Trophoblast cell (in vitro differentiated cells and primary cell): ENCODE data around the gene P2RX7.

ENCODE experiments used
- DNase-seq, 2 donors: peaks; one replicate each; pipeline ENCODE4 v3.0.0-alpha.2; 2016
- H2AFZ ChIP-seq: 2 replicates; pipeline ENCODE4 v1.6.1; 2013; ENCODE audit warnings: low read length, moderate library complexity, mild to moderate bottlenecking; ENCODE audit not compliant: insufficient read depth, poor library complexity
- H2AK5ac ChIP-seq: 2 replicates; pipeline ENCODE4 v1.6.1; 2013; ENCODE audit warnings: mild to moderate bottlenecking, low read length
- H2BK120ac ChIP-seq: 2 replicates; pipeline ENCODE4 v1.6.1; 2013; ENCODE audit warnings: low read length, mild to moderate bottlenecking, moderate library complexity; ENCODE audit not compliant: insufficient read depth, poor library complexity
- H2BK12ac ChIP-seq: 2 replicates; pipeline ENCODE4 v1.6.1; 2013; ENCODE audit warnings: mild to moderate bottlenecking, low read length, moderate library complexity
- H2BK5ac ChIP-seq: 2 replicates; pipeline ENCODE4 v1.6.1; 2013; ENCODE audit warnings: low read length, low read depth, moderate library complexity, mild to moderate bottlenecking; ENCODE audit not compliant: poor library complexity
- H3K14ac ChIP-seq: 2 replicates; pipeline ENCODE4 v1.6.1; 2013; ENCODE audit warnings: mild to moderate bottlenecking, low read length
- H3K18ac ChIP-seq: 2 replicates; pipeline ENCODE4 v1.6.1; 2013; ENCODE audit warnings: mild to moderate bottlenecking, low read length
- H3K23ac ChIP-seq: 2 replicates; pipeline ENCODE4 v1.6.1; 2013; ENCODE audit warnings: low read length
- H3K27ac ChIP-seq: 2 replicates; pipeline ENCODE4 v1.5.1; 2013; ENCODE audit warnings: low read depth, mild to moderate bottlenecking, inconsistent platforms, low read length, moderate library complexity
- H3K27me3 ChIP-seq: 2 replicates; pipeline ENCODE4 v1.6.1; 2013; ENCODE audit warnings: inconsistent platforms, mild to moderate bottlenecking, low read length, moderate library complexity; ENCODE audit not compliant: insufficient read depth
- H3K36me3 ChIP-seq, 2 experiments: 1 replicate in 1 of 2; 2 replicates in 1 of 2; pipeline ENCODE4 v1.6.1; 2013; ENCODE audit warnings: low read length in 2 of 2, mild to moderate bottlenecking in 2 of 2, moderate library complexity in 1 of 2; ENCODE audit not compliant: insufficient read depth in 2 of 2, control insufficient read depth in 1 of 2
- H3K4ac ChIP-seq: 2 replicates; pipeline ENCODE4 v1.6.1; 2013; ENCODE audit warnings: low read depth, mild to moderate bottlenecking, low read length, moderate library complexity
- H3K4me1 ChIP-seq, 2 experiments: 1 replicate in 1 of 2; 2 replicates in 1 of 2; pipeline ENCODE4 v1.6.1; 2013; ENCODE audit warnings: low read length in 2 of 2, mild to moderate bottlenecking in 2 of 2, moderate library complexity in 1 of 2; ENCODE audit not compliant: insufficient read depth in 2 of 2, control insufficient read depth in 1 of 2
- H3K4me2 ChIP-seq: 2 replicates; pipeline ENCODE4 v1.6.1; 2013; ENCODE audit warnings: inconsistent platforms, mild to moderate bottlenecking, low read length, moderate library complexity
- H3K4me3 ChIP-seq: 2 replicates; pipeline ENCODE4 v1.5.1; 2013; ENCODE audit warnings: mild to moderate bottlenecking, low read depth, low read length, inconsistent platforms
- H3K79me1 ChIP-seq: one replicate; pipeline ENCODE4 v1.6.1; 2013; ENCODE audit warnings: low read length
- H3K79me2 ChIP-seq: 2 replicates; pipeline ENCODE4 v1.6.1; 2013; ENCODE audit warnings: low read length, mild to moderate bottlenecking; ENCODE audit not compliant: control insufficient read depth, insufficient read depth, poor library complexity
- H3K9ac ChIP-seq: 2 replicates; pipeline ENCODE4 v1.6.1; 2013; ENCODE audit warnings: mild to moderate bottlenecking, low read length
- H3K9me3 ChIP-seq: 2 replicates; pipeline ENCODE4 v1.6.1; 2013; ENCODE audit warnings: low read depth, mild to moderate bottlenecking, control low read depth, inconsistent platforms, low read length; ENCODE audit not compliant: insufficient read depth
- H4K12ac ChIP-seq: 2 replicates; pipeline ENCODE4 v1.6.1; 2013; ENCODE audit warnings: low read depth, mild to moderate bottlenecking, low read length, moderate library complexity
- H4K8ac ChIP-seq: 2 replicates; pipeline ENCODE4 v1.6.1; 2013; ENCODE audit warnings: low read depth, mild to moderate bottlenecking, low read length, moderate library complexity
- H4K91ac ChIP-seq: one replicate; pipeline ENCODE4 v1.6.1; 2013; ENCODE audit warnings: low read depth, mild to moderate bottlenecking, low read length, moderate library complexity
- WGBS: extraction: QIAGEN DNeasy Blood & Tissue Kit; methylation state at CpG from one replicate; pipeline ENCODE4 v1.1.7; 2013; ENCODE audit warnings: missing lambda C conversion rate; ENCODE audit not compliant: insufficient read length, insufficient coverage; ENCODE audit errors: extremely low coverage; 5-methylcytosine and 5-hydroxymethylcytosine counted together

Gene P2RX7

GRCh38 chr12:121112496-121112895 is 20.2 kb upstream of the P2RX7 start:
- H3K79me2 ChIP-seq: no peaks in the 10 kb centered on the region
- H3K27me3 ChIP-seq: no peaks in the 10 kb centered on the region
- H3K9me3 ChIP-seq: no peaks in the 10 kb centered on the region
- H3K4ac ChIP-seq: no peak overlapping the region
- H3K4me3 ChIP-seq: no peak overlapping the region
- no peak overlapping the region for H3K14ac ChIP-seq
- H3K23ac ChIP-seq: no peak overlapping the region
- no CpG with 5 or more reads among the region's 4 CpGs for WGBS
- H2BK5ac ChIP-seq: no peak overlapping the region
- H2AFZ ChIP-seq: no peak overlapping the region
- no peak overlapping the region for H3K9ac ChIP-seq
- H3K79me1 ChIP-seq: no peaks in the 10 kb centered on the region
- no peak overlapping the region for H2AK5ac ChIP-seq
- H3K4me1 ChIP-seq: peaks cover 0 to 3% of the 10 kb centered on the region in 2 experiments
- no peak for DNase-seq
- H2BK12ac ChIP-seq: no peak overlapping the region
- H4K91ac ChIP-seq: no peak overlapping the region
- no peak overlapping the region for H3K27ac ChIP-seq
- no peak overlapping the region for H3K18ac ChIP-seq
- no peak overlapping the region for H4K8ac ChIP-seq
- H2BK120ac ChIP-seq: no peak overlapping the region
- no peak overlapping the region for H3K4me2 ChIP-seq
- no peaks in the 10 kb centered on the region for H3K36me3 ChIP-seq
- H4K12ac ChIP-seq: no peak overlapping the region

- H3K4me2 ChIP-seq: no peak overlapping the region
- no peaks in the 10 kb centered on the region for H3K27me3 ChIP-seq
- H3K23ac ChIP-seq: no peak overlapping the region
- no peak overlapping the region for H3K27ac ChIP-seq
- DNase-seq: no peak
- WGBS: no CpG with 5 or more reads among the region's 4 CpGs
- no peaks in the 10 kb centered on the region for H3K9me3 ChIP-seq
- no peak overlapping the region for H3K14ac ChIP-seq
- no peak overlapping the region for H2AK5ac ChIP-seq
- H2BK120ac ChIP-seq: no peak overlapping the region
- H4K91ac ChIP-seq: no peak overlapping the region
- H2BK5ac ChIP-seq: no peak overlapping the region
- no peak overlapping the region for H3K4ac ChIP-seq
- no peaks in the 10 kb centered on the region for H3K36me3 ChIP-seq
- H3K4me1 ChIP-seq: no peaks in the 10 kb centered on the region
- H3K79me2 ChIP-seq: no peaks in the 10 kb centered on the region
- H4K8ac ChIP-seq: no peak overlapping the region
- no peak overlapping the region for H3K18ac ChIP-seq
- no peak overlapping the region for H3K9ac ChIP-seq
- no peaks in the 10 kb centered on the region for H3K79me1 ChIP-seq
- H3K4me3 ChIP-seq: no peak overlapping the region
- no peak overlapping the region for H2BK12ac ChIP-seq
- H2AFZ ChIP-seq: no peak overlapping the region
- no peak overlapping the region for H4K12ac ChIP-seq
Observed at GRCh38 chr12:121113057-121113456, 19.6 kb upstream of the P2RX7 start.

GRCh38 chr12:121114019-121114639 is 18.5 kb upstream of the P2RX7 start:
- DNase-seq: no peak
- H2BK120ac ChIP-seq: no peak overlapping the region
- no CpG with 5 or more reads among the region's 6 CpGs for WGBS
- no peak overlapping the region for H3K4me2 ChIP-seq
- no peaks in the 10 kb centered on the region for H3K9me3 ChIP-seq
- H3K14ac ChIP-seq: no peak overlapping the region
- H3K36me3 ChIP-seq: no peaks in the 10 kb centered on the region
- H3K27ac ChIP-seq: no peak overlapping the region
- H3K9ac ChIP-seq: no peak overlapping the region
- H2AK5ac ChIP-seq: no peak overlapping the region
- no peaks in the 10 kb centered on the region for H3K4me1 ChIP-seq
- no peaks in the 10 kb centered on the region for H3K79me1 ChIP-seq
- no peak overlapping the region for H4K91ac ChIP-seq
- H2BK5ac ChIP-seq: no peak overlapping the region
- H2AFZ ChIP-seq: no peak overlapping the region
- no peak overlapping the region for H3K23ac ChIP-seq
- no peak overlapping the region for H3K4me3 ChIP-seq
- H3K4ac ChIP-seq: no peak overlapping the region
- H4K12ac ChIP-seq: no peak overlapping the region
- H3K18ac ChIP-seq: no peak overlapping the region
- no peaks in the 10 kb centered on the region for H3K79me2 ChIP-seq
- H2BK12ac ChIP-seq: no peak overlapping the region
- no peaks in the 10 kb centered on the region for H3K27me3 ChIP-seq
- H4K8ac ChIP-seq: no peak overlapping the region

- no CpG with 5 or more reads among the region's 2 CpGs for WGBS
- no peak overlapping the region for H3K4me2 ChIP-seq
- H3K18ac ChIP-seq: no peak overlapping the region
- no peak overlapping the region for H2BK120ac ChIP-seq
- H3K23ac ChIP-seq: no peak overlapping the region
- H4K91ac ChIP-seq: no peak overlapping the region
- no peak overlapping the region for H2AFZ ChIP-seq
- no peak for DNase-seq
- no peak overlapping the region for H4K12ac ChIP-seq
- no peak overlapping the region for H4K8ac ChIP-seq
- no peaks in the 10 kb centered on the region for H3K4me1 ChIP-seq
- H3K4me3 ChIP-seq: no peak overlapping the region
- H2BK5ac ChIP-seq: no peak overlapping the region
- H2BK12ac ChIP-seq: no peak overlapping the region
- H3K4ac ChIP-seq: no peak overlapping the region
- no peaks in the 10 kb centered on the region for H3K27me3 ChIP-seq
- no peak overlapping the region for H3K14ac ChIP-seq
- H3K36me3 ChIP-seq: no peaks in the 10 kb centered on the region
- H3K9me3 ChIP-seq: no peaks in the 10 kb centered on the region
- no peaks in the 10 kb centered on the region for H3K79me1 ChIP-seq
- no peak overlapping the region for H3K9ac ChIP-seq
- H3K79me2 ChIP-seq: no peaks in the 10 kb centered on the region
- H3K27ac ChIP-seq: no peak overlapping the region
- H2AK5ac ChIP-seq: no peak overlapping the region
Observed at GRCh38 chr12:121114806-121115205, 17.9 kb upstream of the P2RX7 start.
